NK-92 (cell line): ENCODE data around the gene EDEM1.
"Not testable (repeated sequence)": the region's sequence is repeated elsewhere in the genome, so short reads cannot be mapped to it uniquely, and the experiment has no call there.

Experiments
- DNase-seq: peaks from one replicate; lab custom pipeline; 2025; ENCODE audit not compliant: unreplicated experiment; lab: John Stamatoyannopoulos, UW

EDEM1 gene

GRCh38 chr3:5170975-5171374 is 16.5 kb upstream of the EDEM1 start:
- no peak for DNase-seq

- no peak for DNase-seq
Measured at GRCh38 chr3:5172018-5172417, 15.5 kb upstream of the EDEM1 start.

GRCh38 chr3:5179036-5179435 is 8.5 kb upstream of the EDEM1 start:
- DNase-seq: not testable (repeated sequence)

- no peak for DNase-seq
Measured at GRCh38 chr3:5181469-5182141, 5.9 kb upstream of the EDEM1 start.

- DNase-seq: not testable (repeated sequence)
Measured at GRCh38 chr3:5183714-5184113, 3.8 kb upstream of the EDEM1 start.

DNA sequence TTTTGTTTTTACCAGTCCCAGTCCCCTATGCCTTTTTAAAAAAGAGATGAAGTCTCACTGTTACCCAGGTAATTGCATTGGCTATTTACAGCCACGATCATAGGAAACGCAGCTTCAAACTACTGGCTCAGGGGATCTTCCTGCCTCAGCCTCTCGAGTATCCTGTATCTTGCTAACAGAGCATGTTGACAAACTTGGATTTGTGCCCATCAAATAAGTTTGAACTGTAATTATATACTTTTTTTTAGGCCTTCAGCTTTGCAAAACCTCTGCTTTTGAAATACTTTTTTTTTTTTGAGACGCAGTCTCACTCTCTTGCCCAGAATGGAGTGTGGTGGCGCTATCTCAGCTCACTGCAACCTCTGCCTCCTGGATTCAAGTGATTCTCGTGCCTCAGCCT is 3.0 kb upstream of the EDEM1 start:
- no peak for DNase-seq

GRCh38 chr3:5185093-5185673 is 2.3 kb upstream of the EDEM1 start:
- no peak for DNase-seq

DNA sequence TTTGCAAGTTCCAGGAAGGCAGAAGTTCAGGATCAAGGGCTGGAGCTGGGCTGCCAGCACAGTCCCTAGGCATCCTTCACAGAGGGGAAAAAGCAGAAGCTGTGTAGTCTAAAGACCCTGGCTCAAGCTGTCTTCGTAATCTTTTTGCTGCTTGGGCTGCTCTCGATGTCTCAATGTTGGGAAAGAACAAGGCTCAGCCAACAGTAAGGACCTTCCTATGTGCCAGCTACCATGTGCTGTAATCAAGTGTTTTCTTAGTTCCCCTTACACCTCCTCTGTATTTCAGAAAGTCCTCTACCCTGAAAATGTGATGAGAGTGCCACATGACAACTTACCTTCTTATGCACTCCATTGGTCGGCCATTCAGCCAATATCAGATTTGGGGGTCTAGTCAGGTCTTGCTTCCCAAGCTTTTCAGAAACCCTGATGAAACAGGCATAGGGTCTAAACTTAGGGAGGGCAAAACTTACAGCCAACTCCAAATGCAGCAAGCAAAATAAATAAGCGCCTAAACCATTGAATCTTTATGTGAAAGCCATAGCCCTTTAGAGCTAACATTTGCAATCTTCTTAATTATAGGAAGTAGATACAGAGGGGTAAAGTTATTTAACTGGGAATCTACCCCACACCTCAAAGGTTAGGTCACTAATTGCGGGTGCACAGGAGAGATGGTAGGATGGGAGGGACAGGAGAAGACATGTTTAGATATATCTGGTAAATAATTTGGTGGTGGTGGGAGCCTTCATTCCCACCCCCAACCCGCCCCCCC is 1.2 kb upstream of the EDEM1 start:
- no peak for DNase-seq

GRCh38 chr3:5186858-5187155 is 700 bp upstream of the EDEM1 start:
- DNase-seq: no peak

- DNase-seq: no peak
Measured at GRCh38 chr3:5187920-5188418, 462 bp downstream of the EDEM1 start.

DNA sequence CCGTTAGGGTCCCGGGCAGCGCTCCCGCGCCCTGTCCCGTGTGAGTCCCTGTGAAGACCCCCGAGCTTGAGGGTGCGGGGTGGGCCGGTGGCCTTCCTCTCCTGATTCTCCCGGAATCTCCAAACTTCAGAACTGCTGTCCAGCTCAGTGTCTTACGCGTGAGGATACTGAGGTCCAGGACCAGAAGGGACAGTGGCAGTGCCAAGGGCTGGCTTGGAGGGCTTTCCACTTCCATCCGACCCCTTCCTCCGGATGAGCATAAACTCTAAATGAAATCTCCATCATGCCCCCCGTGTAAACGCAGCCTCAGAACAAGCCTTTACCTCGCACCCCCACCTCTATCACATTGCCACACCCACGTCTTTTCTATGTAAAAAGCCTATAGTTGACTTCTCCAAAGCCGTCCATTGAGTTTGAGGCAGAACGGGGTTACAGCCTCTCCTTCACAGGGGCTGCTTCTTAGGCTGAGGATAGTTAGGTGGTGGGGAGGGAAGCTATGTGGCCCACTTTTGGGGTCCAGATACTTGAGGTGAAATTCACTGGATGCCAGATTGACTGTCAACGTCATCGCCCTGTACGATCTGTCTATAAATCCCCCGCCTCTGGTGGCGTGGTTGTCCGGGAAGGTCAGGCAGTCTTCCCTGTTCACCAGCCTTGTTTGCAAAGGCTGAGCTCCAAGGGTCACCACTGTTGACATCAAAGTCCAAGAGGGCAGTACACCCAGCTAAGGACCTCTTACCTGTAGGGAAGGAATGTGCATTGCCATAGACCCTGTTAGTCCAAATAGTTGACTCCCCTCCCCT is 1.1 kb downstream of the EDEM1 start:
- DNase-seq: no peak

DNA sequence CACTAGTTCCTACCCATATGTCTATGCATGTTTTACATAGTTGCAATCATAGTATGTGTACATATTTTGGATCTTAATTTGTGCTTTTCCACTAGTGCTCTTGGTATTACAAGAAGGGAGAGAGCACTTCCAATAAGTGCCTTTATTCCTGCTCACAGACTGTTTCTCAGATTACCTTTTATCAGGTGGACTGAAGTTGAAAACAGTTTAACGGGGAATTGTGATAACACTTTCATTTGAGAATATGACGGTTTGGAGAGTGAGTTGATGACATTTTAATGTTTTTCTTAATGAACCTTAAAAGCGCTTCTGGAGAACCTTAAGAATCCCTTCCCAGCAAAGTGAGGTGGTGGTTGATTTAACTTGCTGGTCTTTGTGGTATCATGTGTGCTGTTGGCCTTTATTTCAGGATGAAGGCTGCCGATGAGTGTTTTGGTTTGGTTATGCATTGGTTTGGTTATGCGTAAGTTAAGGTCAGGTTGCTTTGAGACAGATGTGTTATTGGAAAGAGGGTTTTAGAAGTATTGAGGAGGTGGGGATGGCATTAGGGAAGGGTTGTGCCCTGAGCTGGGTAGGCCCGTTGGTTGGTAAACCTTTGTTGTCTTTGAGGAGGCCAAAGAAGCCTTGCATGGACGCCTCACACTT is 2.8 kb downstream of the EDEM1 start:
- DNase-seq: no peak

GRCh38 chr3:5191555-5192304 is 4.2 kb downstream of the EDEM1 start:
- DNase-seq: no peak

DNA sequence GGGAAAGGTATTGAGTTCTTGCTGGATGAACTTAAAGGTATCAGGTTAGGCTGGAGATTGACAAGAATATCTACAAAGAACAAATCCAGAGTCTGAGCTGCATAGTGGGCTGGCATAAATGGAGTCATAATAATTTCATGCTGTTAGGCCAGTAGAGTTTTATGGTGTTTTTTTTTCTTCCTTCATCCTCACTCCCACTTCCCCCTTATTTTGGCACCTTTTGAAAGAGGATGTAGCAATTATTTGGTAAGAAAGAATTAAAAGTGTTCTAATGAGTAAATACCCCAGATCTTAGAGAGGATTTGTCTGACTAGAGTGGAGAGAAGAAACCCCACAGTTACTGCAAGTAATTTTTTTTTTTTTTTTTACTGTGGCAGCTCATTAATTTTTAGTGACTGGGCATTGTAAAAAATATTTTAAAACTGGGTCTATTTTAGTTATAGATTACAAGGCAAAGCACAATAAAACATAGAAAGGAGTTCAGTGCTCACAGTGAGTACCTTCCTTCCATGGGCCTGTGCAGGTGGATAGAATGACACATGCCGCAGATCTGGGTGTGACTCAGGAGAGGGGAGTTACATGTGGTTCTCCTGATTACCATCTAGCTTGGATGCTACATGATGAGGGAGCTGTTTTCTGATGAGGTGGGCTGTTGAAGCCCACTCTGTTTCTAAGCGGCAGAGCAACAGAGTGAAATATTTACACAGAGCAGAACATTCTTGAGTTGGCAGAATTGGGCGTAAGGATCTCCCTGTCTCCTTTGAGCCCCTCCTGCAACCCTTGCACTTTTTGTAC is 5.3 kb downstream of the EDEM1 start:
- DNase-seq: no peak

DNA sequence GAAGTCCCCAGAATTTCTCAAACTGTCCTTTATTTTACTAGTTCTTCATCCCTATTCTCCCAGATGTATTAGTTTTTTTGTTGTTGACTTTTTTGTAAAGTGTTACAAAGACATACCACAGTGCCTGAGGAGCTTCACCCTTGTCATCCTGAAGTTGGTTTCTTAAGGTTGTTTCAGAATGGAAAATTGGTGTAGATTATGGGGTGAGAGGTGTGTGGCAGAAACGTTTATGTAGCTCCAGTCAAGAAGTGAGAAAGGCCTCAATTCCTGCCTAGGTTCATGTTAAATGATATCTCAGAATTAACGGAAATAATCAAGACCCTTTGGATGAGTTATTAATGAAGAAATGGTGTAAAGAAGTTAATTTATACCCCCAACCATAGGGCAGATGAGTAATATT is 6.8 kb downstream of the EDEM1 start:
- DNase-seq: no peak

- DNase-seq: no peak
Measured at GRCh38 chr3:5194801-5195509, 7.4 kb downstream of the EDEM1 start.

DNA sequence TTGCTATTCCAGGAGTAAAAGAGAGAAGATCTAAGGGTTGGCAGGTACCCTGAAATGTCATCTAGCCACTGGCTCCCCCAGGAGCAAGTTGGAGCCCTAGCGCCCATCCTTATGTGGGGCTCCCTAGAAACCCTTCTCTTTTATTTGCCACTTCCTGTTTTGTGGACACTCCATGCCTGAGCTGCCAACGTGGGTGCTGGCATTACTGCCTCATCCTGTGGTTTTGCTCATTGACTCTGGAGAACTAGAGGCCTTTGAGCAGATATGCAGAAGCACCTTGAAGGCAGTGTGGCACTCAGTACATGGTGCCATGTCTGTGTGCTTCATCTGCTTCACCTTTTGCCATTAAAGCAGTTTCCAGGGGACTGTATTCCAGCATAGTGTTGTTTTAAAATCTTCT is 8.1 kb downstream of the EDEM1 start:
- DNase-seq: no peak

DNA sequence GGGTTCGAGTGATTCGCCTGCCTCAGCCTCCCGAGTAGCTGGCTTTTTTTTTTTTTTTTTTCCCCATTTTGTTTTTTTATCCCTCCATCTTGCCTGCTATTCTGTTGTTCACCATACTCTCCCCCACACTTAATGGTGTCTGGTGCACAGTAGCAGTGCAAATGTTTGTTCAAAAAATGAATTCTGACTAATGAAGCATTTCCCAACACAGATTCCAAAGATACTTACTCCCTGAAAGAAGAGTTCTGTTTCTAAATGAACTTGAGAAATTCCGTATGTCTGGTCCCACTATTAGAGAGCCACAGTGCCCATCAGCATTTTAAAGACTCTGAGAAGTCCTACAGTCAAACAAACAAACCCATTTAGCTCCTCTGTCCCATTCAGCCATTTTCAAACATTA is 9.5 kb downstream of the EDEM1 start:
- no peak for DNase-seq
